ENCODE results near the gene PHKG1. TPM values are rescaled to one million over a fixed set of nuclear protein-coding genes. Genes with fewer than 3 reads are reported as not detected.
"Not testable (repeated sequence)": the region's sequence is repeated elsewhere in the genome, so short reads cannot be mapped to it uniquely, and the experiment has no call there.

The PHKG1 gene
- 10 to 100 TPM in 11 of 12 donors, not detected in 1; 14.4 to 60.0 (median 30.4) TPM for polyA plus RNA-seq (ENCODE audit: insufficient read length in 12 of 12)
- long read RNA-seq, donor 1 = 0 reads
- long read RNA-seq, donor 2, transcript PHKG1-201 (10 exons, 1,431 nt) = major isoform, 9 of 16 reads
- long read RNA-seq, donor 2, partial matches to known transcripts = 0 of 16 reads
- long read RNA-seq, donor 2, other reads (novel, unspliced or antisense) = 5 of 16 reads
- long read RNA-seq, donor 3, partial matches to known transcripts = 0 of 5 reads
- long read RNA-seq, donor 3, other reads (novel, unspliced or antisense) = 0 of 5 reads
- long read RNA-seq, donor 4, partial matches to known transcripts = 0 of 2 reads
- long read RNA-seq, donor 4, other reads (novel, unspliced or antisense) = 0 of 2 reads
- long read RNA-seq, donor 5, transcript PHKG1-201 (10 exons, 1,431 nt) = major isoform, 10 of 95 reads
- long read RNA-seq, donor 5, partial matches to known transcripts = 78 of 95 reads
- long read RNA-seq, donor 5, other reads (novel, unspliced or antisense) = 6 of 95 reads
- long read RNA-seq, donor 6, partial matches to known transcripts = 0 of 3 reads
- long read RNA-seq, donor 6, other reads (novel, unspliced or antisense) = 0 of 3 reads
- long read RNA-seq, donor 7, partial matches to known transcripts = 20 of 21 reads
- long read RNA-seq, donor 7, other reads (novel, unspliced or antisense) = 0 of 21 reads
- long read RNA-seq, donor 8, transcript PHKG1-201 (10 exons, 1,431 nt) = major isoform, 8 of 20 reads
- long read RNA-seq, donor 8, partial matches to known transcripts = 9 of 20 reads
- long read RNA-seq, donor 8, other reads (novel, unspliced or antisense) = 0 of 20 reads
- long read RNA-seq, donor 9 = 0 reads
- long read RNA-seq, donor 10, transcript PHKG1-201 (10 exons, 1,431 nt) = major isoform, 8 of 23 reads
- long read RNA-seq, donor 10, partial matches to known transcripts = 7 of 23 reads
- long read RNA-seq, donor 10, other reads (novel, unspliced or antisense) = 6 of 23 reads
- long read RNA-seq, donor 11, partial matches to known transcripts = 0 of 9 reads
- long read RNA-seq, donor 11, other reads (novel, unspliced or antisense) = 5 of 9 reads

DNA sequence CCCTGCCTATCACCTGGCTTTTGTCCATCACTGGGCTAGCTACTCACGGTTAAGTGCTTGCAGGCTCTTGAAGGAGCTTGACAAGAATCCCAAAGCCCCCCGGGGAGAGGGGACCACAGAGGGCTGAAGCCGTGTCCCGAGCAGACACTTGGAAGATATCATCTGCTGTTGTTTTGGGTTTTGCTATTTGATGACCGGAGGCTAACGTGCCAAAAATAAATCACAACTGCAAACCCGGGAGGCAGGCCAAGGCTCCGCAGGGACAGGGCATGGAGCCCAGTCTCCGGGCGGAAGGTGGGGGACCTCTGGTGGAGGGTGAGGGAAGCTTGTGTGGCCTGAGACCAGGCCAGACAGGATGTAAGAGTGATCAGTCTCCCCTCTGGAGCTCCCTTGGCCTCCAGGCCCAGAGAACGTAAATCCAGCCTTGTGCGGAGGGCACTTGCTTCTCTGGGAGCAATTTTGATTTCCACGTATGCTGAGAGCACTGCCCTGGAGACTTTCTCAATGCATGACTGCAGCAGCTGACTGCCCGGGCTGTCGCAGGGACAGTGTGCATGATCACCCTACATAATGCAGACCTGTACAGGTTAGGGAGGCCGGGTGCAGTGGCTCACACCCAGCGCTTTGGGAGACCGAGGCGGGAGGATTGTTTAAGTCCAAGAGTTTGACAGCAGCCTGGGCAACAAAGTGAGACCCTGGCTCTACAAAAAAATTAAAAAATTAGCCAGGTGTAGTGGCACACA is at the start of gene PHKG1:
PHKG1 (minus strand) TSS at position 164 of the 743 bp plus-strand sequence. CDS start 4,011 bp downstream, outside the sequence.
- DNase-seq = peak; percentile 83

DNA sequence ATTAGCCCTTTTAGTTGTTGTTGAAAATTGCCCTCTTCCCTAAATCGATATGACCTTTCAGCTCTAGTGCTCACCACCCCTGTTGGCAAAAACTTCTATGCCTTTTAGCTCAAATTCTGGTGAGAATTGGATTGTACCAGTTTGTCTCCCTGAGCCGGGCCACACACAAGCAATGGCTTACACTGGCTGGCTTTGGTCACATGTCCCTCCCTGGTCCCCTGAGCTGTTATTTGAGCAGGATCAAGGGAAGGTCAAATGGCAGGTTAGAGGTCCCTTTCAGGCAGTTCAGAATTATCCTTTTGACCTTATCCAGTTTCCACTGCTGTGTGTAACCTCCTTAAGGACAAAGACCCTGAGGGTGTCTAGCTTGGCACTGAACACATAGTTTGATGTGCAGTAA is 38.3 kb upstream of the PHKG1 start:
- DNase-seq = not testable (repeated sequence)

DNA sequence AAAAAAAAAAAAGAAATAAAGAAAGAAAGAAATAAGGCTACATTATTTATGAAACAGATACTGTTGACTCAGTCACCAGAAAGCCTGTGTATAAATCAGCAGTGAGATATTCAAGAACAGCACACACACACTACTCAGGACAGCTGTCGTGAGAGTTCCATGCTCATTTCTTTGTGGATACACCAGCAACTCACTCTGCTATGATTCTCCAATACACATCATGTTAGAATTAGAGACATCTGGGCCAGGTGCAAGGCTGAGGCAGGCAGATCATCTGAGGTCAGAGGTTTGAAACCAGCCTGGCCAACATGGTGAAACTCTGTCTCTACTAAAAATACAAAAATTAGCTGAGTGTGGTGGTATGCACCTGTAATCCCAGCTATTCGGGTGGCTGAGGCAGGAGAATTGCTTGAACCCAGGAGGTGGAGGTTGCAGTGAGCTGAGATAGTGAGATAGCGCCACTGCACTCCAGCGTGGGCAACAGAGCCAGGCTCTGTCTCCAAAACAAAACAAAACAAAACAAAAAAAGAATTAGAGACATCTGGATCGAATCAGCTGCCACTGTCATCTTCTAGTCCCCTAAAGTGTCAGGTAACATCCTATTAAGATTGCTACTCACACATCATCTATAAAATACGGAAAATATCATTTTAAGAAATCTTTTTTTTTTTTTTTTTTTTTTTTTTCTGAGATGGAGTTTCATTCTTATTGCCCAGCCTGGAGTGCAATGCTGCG is 34.7 kb upstream of the PHKG1 start:
- DNase-seq = no peak

DNA sequence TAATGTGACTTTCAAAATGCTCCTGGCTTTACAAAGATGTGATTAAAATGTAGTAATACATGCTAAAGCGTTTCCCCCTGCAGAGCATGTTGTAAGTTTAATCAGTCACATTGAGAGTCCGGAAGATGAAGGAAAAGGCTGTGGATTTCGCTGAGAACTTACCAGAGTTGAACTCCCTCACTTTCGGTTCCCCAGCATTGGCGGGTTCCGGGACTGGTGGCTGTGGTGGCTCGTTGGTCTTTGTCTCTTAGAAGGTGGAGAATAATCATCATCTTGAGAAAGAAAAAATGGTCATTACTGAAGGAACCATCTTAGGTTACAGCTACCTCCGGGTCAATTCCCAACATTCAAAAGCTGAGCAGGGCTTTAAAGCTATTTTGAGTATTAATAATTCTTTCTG is 33.1 kb upstream of the PHKG1 start:
- no peak for DNase-seq

DNA sequence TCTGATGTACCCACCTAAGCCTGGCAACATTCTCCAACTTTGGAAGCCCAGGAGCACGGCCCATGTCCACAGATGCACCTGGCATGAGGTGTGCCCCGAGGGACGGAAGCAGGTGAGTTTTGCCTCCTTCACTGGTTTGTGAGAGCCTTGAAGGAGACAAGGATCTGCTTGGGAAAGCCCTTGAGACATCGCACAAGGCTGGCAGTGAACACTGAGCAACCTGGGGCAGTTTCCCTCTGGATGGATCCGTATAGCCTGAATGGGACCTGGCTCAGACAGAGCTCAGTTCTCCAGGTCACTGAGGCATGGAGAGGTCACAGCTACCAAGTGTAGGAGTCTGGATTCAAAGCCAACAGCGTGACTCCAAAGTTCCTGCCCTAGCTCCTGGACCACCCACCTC is 32.2 kb upstream of the PHKG1 start:
- DNase-seq = no peak

DNA sequence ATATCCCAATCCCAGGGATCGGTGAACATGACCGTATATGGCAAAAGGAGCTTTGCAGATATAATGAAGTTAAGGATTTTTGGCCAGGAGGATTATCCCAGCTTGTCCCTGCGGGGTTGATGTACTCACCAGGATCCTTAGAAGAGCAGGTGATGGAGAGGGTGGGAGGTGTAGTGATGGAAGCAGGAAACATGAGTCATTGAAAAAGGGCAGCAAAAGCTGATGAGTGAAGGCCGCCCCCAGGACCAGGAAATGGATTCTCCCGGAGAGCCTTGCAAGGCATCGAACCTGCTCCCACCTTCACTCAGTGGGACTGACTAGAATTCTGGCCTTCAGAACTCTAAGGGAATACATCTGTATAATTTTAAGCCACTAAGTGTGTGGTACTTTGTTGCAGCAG is 28.7 kb upstream of the PHKG1 start:
- no peak for DNase-seq

DNA sequence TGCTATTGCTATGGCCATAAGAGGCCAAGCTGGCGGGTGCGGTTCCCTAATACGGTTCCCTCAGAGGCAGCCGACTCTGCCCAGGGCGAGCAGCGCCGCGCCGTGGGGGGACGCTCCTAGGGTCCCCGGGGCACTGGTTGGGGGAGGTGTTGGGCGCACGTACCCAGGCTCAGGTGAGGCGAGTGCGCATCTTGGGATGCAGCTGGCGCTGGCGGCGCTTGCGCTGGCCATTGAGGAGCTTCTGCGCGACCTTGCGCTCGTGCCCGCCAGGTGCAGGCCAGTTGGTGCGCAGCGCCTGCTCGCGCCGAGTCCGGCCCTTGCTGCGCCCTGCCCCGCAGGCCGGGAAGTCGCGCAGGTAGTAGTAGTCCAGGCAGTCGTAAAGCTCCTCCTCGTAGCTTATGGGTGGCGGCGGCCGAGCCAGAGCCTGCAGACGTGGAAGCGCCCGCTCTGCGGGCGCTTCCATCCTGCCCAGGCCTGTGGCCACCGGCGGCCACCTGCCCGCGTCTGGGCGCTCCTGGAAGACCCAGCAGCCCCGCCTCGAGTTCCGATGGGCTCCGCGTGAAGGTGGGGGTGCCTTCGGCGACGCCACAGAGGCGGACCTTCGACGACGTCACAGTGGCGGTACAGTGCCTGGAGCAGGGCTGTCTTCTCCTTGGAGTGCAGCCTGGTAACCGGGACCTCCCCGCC is 23.2 kb upstream of the PHKG1 start, which contains the start of gene NUPR2:
NUPR2 (minus strand) TSS at position 566 of the 687 bp plus-strand sequence; CDS start at position 463, 103 bp downstream.
- no peak for DNase-seq

DNA sequence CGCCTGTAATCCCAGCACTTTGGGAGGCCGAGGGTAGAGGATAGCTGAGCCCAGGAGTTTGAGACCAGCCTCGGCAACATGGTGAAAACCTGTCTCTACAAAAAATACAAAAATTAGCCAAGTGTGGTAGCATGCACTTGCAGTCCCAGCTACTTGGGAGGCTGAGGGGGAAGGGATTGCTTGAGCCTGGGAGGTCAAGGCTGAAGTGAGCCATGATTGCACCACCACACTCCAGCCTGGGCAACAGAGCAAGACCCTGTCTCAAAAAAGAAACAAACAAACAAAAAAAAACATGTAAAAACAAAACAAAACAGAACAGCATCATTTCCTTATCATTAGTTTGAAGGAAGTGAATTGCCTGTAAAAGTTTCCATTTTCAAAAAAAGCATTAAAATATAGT is 19.5 kb upstream of the PHKG1 start:
- not testable (repeated sequence) for DNase-seq

DNA sequence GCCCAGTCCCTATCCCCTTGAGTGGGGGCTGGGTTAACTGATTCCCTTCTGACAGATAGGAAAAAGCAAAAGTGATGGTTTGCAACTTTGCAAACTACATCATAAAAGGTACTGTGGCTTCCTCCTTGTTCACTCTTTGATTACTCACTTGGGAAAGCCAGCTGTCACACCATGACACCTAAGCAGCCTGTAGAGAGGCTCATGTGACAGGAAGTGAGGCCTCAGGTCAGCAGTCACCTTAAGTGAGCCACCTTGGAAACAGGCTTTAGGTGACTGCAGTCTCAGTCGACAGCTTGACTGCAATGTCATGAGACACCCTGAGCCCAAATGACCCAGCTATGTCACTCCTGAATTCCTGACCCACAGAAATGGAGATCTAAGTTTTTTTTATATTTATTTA is 17.9 kb upstream of the PHKG1 start:
- DNase-seq = no peak

DNA sequence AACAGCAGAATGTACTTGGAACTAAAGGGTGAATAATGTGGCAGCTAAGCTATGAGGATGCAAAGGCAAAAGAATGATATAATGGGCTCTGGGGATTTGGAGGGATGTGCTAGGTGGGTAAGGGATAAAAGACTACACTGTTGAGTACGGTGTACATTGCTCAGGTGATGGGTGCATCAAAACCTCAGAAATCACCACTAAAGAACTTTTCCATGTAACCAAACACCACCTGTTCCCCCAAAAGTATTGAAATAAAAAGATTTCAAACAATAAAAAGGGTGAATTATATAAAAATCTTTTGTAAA is 15.2 kb upstream of the PHKG1 start:
- no peak for DNase-seq

DNA sequence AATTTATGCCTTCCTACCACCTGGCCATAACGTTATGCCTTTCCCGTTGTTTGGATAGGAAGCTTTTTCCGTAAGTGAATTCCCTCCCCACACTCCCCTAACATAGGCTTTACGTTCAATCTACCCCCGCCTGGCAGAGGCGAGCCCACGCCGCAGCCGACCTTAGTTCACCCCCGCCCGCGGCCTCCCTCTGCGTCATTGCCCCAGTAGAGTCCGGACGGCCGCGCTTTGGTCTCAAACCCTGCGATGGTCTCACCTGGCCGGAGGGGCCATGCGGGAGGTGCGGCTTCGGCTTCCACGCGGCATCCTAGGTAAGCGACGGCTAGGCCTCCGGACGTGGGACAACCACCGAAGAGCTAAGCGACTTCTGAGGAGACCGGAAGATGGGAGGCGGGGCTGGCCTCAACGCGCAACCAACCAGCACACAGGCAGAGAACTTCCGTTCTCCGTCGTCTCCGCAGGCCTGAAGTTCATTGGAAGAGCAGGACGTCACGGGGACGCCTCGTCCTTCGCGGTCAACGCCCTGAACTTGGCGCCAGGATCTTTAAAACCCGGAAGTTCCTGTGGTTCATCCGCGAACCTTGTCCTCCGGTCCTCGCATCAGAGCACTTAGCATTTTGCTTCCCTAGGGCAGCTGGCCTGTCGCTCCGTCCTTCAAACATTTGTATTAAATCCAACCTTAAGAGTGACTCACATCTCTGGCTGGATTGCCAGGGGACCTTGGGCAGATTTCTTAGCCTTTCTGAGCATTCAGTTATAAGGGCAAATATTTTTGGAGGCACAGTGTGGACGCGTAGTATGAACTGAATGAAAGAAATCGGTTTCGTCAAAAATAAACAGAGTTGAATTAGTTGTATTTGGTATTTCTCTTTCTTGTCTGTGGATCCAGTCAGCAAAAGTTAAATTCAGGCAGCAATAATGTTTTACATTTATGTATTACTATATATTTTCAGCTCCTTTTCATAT is 13.6 kb upstream of the PHKG1 start, which contains the start of gene CHCHD2:
CHCHD2 (minus strand) TSS at position 369 of the 966 bp plus-strand sequence; CDS start at position 306, 63 bp downstream.
- DNase-seq = peak; percentile 99

DNA sequence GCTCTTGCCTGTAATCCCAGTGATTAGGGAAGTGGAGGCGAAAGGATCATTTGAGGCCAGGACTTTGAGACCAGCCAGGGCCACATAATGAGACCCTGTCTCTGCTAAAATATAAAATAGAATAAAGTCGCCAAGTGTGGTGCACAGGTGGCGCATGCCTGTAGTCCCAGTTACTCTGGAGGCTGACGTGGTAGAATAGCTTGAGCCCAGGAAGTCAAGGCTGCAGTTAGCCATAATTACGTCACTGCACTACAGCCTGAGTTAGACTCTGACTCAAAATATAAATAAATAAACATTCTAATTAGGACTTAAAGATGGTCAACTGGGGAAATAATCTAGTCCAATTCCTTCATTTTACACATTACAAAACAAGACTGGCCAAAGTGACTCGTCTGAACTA is 12.8 kb upstream of the PHKG1 start:
- DNase-seq = peak; percentile 22

DNA sequence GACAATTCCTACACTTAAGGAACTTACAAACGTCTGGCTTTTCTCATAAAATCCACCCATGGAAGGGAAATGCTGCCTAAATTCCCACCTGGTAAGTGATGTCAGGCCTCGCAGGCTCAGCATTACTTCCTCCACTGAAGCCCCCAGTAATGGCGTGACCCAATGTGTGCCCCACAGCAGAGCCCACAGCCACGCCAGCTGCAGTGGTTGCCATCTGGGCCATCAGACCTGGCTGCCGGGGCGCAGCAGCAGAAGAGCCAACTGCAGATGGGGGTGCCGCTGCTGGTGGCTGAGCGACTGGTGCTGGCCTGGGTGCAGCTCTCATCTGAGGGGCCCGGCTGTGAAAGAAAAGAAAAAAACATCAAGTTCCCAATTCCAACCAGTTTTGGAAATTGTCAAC is 11.4 kb upstream of the PHKG1 start:
- DNase-seq = not testable (repeated sequence)

DNA sequence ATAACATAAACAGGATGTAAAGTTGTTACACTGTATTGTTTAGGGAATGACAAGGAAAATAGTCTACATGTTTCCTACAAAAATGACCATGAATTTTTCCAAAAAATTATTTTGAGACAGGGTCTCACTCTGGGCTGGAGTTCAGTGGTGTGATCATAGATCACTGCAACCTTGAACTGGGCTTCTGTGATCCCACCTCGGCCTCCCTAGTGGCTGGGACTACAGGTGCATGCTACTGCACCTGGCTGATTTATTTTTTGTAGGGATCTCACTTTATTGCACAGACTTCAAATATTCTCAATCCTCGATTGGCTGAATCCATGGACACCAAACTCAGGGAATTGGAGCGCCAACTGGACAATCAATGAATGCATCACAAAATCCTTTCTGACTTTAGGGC is 6.9 kb upstream of the PHKG1 start:
- DNase-seq = no peak

DNA sequence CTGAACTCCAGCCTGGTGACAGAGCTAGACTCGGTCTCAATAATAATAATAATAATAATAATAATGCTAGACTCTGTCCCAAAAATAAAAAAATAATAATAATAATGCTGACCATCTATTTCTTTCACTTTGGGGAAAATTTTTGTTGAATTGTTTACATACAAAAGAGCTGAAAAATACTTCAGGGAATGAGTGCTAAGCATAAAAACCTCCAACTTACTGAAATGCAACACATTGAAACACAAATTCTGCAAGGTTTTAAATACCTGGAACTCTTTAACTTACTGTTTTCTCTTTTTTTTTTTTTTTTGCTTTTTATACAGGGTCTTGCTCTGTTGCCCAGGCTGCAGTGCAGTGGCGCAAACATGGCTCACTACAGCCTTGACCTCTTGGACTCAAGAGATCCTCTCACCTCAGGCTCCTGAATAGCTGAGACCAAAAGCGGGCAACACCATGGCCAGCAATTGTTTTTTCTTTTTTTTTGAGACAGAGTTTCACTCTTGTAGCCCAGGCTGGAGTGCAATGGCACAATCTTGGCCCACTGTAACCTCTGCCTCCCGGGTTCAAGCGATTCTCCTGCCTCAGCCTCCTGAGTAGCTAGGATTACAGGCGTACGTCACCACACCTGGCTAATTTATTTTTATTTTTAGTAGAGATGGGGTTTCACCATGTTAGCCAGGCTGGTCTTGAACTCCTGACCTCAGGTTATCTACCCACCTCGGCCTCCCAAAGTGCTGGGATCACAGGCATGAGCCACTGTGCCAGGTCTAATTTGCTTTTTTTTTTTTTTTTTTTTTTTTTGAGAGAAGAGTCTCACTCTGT is 5.6 kb upstream of the PHKG1 start:
- not testable (repeated sequence) for DNase-seq

DNA sequence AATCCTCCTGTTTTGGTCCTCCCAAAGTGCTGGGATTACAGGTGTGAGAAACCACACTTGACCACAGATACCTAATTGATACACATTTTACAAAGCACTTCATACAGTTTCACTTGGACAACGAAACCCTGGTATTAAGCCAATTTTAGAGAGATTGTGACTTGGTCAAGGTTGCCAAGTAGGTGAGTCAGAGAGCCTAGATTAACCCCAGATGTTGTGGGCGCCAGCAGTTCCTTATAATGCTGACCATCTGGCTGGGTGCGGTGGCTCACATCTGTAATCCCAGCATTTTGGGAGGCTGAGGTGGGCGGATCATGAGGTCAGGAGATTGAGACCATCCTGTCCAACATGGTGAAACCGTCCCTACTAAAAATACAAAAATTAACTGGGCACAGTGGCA is 4.9 kb upstream of the PHKG1 start:
- DNase-seq = peak; percentile 25

DNA sequence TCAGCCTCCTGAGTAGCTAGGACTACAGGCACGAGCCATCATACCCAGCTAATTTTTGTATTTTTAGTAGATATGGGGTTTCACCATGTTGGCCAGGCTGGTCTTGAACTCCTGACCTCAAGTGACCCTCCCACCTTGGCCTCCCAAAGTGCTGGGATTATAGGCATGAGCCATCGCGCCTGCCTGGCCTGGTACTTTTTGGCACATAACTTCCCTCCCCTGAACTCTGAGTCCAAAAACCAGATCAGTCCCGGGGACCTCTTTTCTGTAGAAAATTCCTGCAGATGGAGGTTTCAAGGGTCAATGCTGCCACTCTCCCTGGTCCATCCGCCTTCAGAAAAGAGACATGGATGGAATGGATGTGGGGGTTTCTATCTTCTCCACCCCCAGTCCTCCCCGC is 364 bp downstream of the PHKG1 start:
- DNase-seq = not testable (repeated sequence)

DNA sequence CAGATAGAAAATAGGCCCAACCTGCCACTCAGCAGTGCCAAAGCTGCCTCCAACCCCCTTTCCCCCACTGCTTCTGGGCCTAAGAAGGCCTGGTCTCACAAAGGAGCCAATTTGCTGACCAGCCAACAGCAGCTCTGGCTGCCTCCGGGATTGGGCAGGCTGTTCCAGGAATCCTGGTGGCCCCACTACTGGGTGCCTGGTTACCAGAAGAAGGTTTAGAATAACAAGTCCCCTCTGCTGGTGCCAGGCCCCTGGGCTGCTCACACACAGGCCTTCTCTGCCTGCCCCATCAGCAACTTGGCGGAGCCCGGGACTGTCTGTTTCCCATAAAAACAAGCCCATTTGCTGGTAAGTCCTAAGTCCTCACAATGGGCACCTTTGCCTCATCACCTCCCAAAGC is 1.2 kb downstream of the PHKG1 start:
- DNase-seq = peak; percentile 32

All from muscle of arm (tissue), 14 donors.